ENCODE data around the gene FAM20C. TPM values are rescaled to one million over a fixed set of nuclear protein-coding genes. Genes with fewer than 3 reads are reported as not detected.

FAM20C gene
- total RNA-seq, 1 donor from 2014 or later: 21.9 TPM

DNA sequence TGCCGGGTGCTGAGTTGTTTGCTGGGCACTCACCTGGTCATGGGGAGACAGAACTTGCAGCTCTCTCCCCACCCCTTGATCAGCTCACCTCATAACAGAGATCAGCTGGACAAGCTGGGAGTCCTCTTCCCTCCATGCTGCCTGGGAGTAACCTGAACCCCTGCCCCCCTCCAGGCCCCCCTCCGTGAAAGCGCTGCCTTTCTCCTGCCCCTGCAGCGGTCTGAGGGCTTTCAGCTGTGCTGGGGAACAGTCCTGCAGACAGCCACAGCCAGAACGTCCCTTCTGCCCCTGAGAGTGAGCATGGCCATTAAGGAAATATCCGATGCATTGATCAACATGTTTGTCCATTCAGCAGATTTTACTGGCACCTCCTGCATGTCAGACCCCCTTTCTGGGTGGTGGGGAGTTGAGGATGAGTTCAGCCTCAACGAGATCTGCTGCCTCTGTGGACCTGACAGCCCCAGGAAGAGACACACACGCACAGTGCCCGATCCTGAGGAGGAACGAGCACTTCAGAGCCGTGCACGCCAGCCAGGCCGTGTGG is 4.5 kb downstream of the FAM20C start:
- no peak for DNase-seq (ENCODE audit: low read depth, low spot score)
- H3K36me3 Mint-ChIP-seq (ENCODE audit: low read depth): peaks cover 13% of the 10 kb centered on the region
- peaks cover 25% of the 10 kb centered on the region for H3K4me1 Mint-ChIP-seq
- H3K9me3 Mint-ChIP-seq: no peaks in the 10 kb centered on the region
- peaks cover 13% of the 10 kb centered on the region for H3K27me3 Mint-ChIP-seq (ENCODE audit: low read depth)
- H3K27ac Mint-ChIP-seq (ENCODE audit: unreplicated experiment): no peak overlapping the region
- TF ChIP-seq, protein P1, sequence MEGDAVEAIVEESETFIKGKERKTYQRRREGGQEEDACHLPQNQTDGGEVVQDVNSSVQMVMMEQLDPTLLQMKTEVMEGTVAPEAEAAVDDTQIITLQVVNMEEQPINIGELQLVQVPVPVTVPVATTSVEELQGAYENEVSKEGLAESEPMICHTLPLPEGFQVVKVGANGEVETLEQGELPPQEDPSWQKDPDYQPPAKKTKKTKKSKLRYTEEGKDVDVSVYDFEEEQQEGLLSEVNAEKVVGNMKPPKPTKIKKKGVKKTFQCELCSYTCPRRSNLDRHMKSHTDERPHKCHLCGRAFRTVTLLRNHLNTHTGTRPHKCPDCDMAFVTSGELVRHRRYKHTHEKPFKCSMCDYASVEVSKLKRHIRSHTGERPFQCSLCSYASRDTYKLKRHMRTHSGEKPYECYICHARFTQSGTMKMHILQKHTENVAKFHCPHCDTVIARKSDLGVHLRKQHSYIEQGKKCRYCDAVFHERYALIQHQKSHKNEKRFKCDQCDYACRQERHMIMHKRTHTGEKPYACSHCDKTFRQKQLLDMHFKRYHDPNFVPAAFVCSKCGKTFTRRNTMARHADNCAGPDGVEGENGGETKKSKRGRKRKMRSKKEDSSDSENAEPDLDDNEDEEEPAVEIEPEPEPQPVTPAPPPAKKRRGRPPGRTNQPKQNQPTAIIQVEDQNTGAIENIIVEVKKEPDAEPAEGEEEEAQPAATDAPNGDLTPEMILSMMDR (conservative IDR thresholded peaks at IDR 0.05): no peak
- peak overlapping the region; percentile 41 for H3K4me3 Mint-ChIP-seq

DNA sequence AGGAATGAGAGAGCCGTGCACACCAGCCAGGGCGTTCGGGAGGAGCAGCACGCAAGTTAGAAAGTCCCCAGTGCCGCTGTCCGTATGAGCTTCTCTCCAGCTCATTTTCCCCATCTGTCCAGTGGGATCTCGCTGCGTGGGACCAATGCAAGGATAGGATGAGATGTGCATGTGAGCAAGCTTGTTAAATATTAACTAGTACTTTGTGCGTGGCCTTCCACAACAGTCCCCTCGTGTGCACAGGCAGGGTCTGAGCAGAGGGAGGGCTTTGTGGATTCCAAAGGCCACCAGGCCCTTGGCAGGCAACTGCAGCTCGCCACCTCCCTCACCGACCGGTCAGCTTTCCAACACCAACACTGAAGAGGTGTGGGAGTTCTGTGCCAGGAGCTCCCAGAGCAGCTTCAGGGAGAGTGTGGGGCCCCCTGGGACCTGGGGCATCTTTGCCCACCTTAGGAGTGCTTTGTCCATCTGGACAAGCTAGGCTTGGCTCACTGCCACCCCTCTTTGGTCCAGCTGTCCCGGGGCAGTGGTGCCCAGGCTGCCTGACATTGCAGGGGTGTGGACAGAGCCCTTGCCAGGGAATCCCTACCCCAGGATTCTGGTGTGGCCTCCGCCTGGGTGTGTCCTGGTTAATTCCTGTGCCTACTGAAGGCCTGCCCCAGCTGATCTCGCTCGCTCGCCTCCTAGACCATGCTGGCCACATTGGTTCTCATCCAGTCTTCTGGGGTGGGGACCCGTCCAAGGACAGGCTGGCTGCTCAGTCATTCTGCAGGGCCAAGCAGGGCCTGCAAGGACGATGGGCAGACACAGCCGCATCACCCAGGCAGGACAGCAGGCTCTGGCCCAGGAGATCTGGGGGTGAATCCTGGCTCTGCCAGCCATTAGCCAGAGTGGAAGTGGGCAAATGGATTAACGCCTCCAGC is 5.3 kb downstream of the FAM20C start:
- peaks cover 25% of the 10 kb centered on the region for H3K4me1 Mint-ChIP-seq
- TF ChIP-seq, protein P1 (conservative IDR thresholded peaks at IDR 0.05): no peak
- no peak overlapping the region for H3K27ac Mint-ChIP-seq (ENCODE audit: unreplicated experiment)
- H3K4me3 Mint-ChIP-seq: peak overlapping the region; percentile 27
- H3K36me3 Mint-ChIP-seq (ENCODE audit: low read depth): peaks cover 14% of the 10 kb centered on the region
- H3K9me3 Mint-ChIP-seq: no peaks in the 10 kb centered on the region
- no peak for DNase-seq (ENCODE audit: low read depth, low spot score)
- H3K27me3 Mint-ChIP-seq (ENCODE audit: low read depth): peaks cover 13% of the 10 kb centered on the region

DNA sequence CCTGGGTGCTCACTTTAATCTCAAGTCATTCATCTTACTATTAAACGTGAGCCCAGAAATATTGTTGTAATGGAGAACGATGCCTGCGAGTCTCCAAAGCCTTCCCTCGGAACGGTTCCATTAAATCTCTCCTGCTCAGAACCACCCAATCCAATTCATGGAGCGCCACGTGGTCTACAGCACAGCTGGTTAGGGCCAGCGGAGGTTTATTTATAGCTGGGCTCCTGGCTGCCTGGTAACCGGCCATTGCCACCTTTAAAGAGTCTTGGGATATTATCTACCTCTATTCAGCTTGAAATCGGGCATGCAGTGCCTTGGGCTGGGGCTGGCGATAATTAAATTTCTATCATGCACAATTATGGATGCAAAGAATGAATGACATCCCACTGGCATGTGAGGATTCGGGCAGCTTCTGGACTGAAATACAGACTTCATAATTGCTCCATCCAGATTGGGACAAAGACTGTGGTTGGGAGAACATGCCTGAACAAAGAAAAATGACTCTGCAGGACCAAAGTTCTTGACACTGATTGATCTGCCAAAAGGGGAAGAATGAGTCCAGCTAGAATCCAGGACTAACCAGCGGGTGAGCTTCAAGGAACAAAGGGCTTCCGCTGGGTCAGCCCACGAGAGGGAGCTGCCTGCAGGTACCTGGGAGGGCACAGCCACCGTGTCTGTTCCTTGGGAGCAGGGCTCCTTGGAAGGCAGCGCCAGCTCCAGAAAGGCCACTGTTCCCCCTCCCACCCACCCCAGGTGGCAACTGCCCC is 7.3 kb downstream of the FAM20C start:
- TF ChIP-seq, protein P1 (conservative IDR thresholded peaks at IDR 0.05): no peak
- Mint-ChIP-seq H3K27ac (ENCODE audit: unreplicated experiment) (no peak overlapping the region), H3K27me3 (ENCODE audit: low read depth) (peaks cover 3% of the 10 kb centered on the region), H3K4me1 (peaks cover 15% of the 10 kb centered on the region), H3K36me3 (ENCODE audit: low read depth) (peaks cover 19% of the 10 kb centered on the region), H3K4me3 (no peak overlapping the region), H3K9me3 (no peaks in the 10 kb centered on the region)
- DNase-seq (ENCODE audit: low read depth, low spot score): no peak

DNA sequence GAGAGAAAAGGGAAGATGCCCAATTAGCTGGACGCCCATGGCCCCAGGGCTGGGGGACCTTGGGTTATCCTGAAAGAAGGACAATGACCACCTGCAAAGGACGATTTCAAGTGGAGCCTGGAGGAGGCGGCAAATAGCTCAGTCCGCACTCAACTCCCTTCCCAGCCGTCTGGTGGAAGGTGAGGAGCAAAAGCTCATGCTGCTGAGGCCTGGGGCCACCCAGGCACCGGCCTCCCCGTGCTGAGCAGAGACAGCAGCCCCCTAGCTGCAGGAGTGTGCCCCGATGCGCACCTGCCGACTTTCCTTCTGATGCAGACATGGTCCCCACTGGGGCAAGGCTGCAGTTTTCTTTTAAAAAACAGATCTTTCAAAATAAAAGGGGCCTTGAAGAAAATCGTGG is 7.9 kb downstream of the FAM20C start:
- DNase-seq (ENCODE audit: low read depth, low spot score): no peak
- Mint-ChIP-seq H3K9me3 (no peaks in the 10 kb centered on the region), H3K4me1 (peaks cover 8% of the 10 kb centered on the region), H3K27ac (ENCODE audit: unreplicated experiment) (no peak overlapping the region), H3K27me3 (ENCODE audit: low read depth) (peaks cover 3% of the 10 kb centered on the region), H3K36me3 (ENCODE audit: low read depth) (peaks cover 19% of the 10 kb centered on the region), H3K4me3 (no peak overlapping the region)
- TF ChIP-seq, protein P1 (conservative IDR thresholded peaks at IDR 0.05): no peak

DNA sequence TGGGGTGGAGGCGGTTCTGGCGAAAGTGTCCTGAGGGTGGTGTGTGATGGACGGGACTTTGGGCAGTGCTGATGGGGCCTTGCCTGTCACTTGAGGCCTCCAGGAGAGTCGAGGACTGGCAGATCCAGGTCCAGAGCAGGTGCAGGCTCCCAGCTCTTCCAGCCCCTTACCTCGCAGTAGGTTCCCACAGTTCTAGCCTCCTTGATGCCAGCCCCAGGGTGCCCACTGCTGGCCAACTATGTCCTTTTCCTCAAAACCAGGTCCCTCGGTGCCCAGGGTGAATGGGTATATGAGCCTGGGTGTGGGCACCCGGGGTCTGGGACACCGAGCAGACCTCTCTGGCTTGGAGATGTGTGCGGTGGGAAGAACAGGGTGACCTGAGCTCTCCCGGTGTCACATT is 8.3 kb downstream of the FAM20C start:
- no peak for DNase-seq (ENCODE audit: low read depth, low spot score)
- Mint-ChIP-seq H3K4me1 (peaks cover 4% of the 10 kb centered on the region), H3K36me3 (ENCODE audit: low read depth) (peaks cover 15% of the 10 kb centered on the region), H3K27ac (ENCODE audit: unreplicated experiment) (no peak overlapping the region), H3K4me3 (no peak overlapping the region), H3K9me3 (no peaks in the 10 kb centered on the region), H3K27me3 (ENCODE audit: low read depth) (peaks cover 3% of the 10 kb centered on the region)
- TF ChIP-seq, protein P1 (conservative IDR thresholded peaks at IDR 0.05): no peak
